ENCODE data around the gene QPCT.
A peak's percentile ranks its signal among the peaks of the same experiment; 100 is the strongest.

Gene QPCT

DNA sequence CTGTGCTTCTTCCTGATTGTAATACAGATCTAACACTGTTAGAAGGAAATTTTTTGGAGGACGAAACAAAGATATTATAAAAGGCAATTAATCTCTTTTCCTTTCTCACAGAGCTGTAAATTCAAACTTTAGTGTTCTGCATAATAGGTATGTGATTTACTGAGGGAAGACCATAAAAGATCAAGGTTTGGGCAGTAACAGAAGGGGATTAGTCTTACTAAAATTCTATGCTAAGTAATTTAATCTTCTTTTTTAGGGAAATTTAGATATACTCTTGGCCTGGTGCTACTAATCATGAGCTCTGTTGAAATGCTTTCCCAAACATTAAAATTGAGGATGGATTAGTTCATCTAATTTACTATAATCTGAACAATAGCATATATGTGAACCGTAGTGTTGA is 8.8 kb upstream of the QPCT start:
- TF ChIP-seq, protein P1, sequence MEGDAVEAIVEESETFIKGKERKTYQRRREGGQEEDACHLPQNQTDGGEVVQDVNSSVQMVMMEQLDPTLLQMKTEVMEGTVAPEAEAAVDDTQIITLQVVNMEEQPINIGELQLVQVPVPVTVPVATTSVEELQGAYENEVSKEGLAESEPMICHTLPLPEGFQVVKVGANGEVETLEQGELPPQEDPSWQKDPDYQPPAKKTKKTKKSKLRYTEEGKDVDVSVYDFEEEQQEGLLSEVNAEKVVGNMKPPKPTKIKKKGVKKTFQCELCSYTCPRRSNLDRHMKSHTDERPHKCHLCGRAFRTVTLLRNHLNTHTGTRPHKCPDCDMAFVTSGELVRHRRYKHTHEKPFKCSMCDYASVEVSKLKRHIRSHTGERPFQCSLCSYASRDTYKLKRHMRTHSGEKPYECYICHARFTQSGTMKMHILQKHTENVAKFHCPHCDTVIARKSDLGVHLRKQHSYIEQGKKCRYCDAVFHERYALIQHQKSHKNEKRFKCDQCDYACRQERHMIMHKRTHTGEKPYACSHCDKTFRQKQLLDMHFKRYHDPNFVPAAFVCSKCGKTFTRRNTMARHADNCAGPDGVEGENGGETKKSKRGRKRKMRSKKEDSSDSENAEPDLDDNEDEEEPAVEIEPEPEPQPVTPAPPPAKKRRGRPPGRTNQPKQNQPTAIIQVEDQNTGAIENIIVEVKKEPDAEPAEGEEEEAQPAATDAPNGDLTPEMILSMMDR (IDR thresholded peaks at IDR 0.05; ENCODE audit: unreplicated experiment in 3 of 3): no peak
- Mint-ChIP-seq H3K4me1 (peaks cover 21% of the 10 kb centered on the region), H3K36me3 (ENCODE audit: low read depth) (no peaks in the 10 kb centered on the region), H3K27me3 (ENCODE audit: low read depth) (peaks cover 11% of the 10 kb centered on the region), H3K4me3 (no peak overlapping the region), H3K27ac (no peak overlapping the region), H3K9me3 (no peaks in the 10 kb centered on the region)

DNA sequence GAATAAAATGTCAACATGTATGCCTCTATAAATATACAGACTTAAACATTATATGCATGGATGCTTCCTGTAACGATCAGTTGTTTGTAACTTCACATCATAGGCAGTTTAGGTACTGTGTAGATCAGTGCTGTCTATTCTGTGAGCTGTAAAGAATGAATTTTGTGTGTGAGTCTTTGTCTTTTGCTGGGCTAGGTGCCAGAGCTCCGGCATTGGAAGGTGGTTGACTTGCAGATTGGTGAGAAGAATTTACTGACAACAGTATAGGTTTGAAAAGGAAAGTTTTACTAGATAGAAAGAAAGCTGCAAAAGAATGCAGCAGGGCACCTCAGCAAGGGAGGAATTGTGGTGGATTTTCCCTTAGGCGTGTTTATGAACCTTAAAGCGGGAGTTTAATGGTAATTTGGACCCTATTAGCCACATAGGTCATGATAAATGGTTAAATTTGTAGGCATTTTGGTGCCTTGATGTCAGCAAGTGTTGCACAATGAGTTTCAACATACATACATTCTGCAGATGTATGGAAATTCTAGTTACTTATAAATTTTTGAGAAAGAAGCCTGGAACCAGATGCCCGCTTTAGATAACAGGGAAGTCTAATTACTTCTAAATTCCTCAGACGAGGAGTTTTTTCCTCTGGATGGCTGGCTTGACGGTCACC is 6.7 kb upstream of the QPCT start:
- Mint-ChIP-seq H3K4me3 (no peak overlapping the region), H3K27me3 (ENCODE audit: low read depth) (no peaks in the 10 kb centered on the region), H3K9me3 (no peaks in the 10 kb centered on the region), H3K27ac (no peak overlapping the region), H3K36me3 (ENCODE audit: low read depth) (no peaks in the 10 kb centered on the region), H3K4me1 (peaks cover 28% of the 10 kb centered on the region)
- TF ChIP-seq, protein P1 (IDR thresholded peaks at IDR 0.05; ENCODE audit: unreplicated experiment in 3 of 3): no peak

DNA sequence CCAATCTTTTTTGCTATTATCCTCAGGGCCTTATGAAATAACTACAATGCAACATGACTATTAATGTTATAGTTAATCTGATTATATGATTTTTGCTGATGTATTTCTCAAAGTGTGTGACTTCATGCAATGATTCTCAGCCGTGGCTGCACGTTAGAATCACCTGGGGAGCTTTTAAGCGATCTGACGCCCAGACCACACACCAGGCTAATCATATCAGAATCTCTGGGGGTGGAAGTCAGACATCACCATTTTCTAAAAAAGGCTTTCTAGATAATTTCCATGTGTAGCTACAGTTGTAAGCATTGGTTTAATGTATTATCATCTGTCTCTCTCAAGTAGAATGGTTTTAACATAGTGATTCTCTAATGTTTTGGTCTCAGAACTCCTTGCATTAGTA is 5.5 kb upstream of the QPCT start:
- Mint-ChIP-seq H3K4me1 (peaks cover 38% of the 10 kb centered on the region), H3K4me3 (no peak overlapping the region), H3K27ac (no peak overlapping the region), H3K36me3 (ENCODE audit: low read depth) (no peaks in the 10 kb centered on the region), H3K27me3 (ENCODE audit: low read depth) (no peaks in the 10 kb centered on the region), H3K9me3 (no peaks in the 10 kb centered on the region)
- TF ChIP-seq, protein P1 (IDR thresholded peaks at IDR 0.05; ENCODE audit: unreplicated experiment in 3 of 3): no peak

DNA sequence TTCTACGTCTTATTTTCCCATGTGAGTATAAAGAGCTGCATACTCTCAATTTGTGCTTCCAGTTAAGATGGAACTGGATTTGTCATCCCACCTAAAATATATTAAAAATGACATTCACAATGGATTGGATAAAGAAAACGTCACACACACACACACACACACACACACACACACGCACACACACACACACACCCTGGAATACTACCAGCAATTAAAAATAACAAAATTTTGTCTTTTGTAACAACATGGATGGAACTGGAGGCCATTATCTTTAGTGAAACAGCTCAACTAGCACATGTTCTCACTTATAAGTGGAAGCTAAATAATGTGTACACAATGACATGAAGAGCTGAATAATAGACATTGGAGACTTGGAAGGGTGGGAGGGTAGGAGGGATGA is 3.8 kb upstream of the QPCT start:
- no peaks in the 10 kb centered on the region for H3K27me3 Mint-ChIP-seq (ENCODE audit: low read depth)
- H3K4me3 Mint-ChIP-seq: no peak overlapping the region
- H3K9me3 Mint-ChIP-seq: no peaks in the 10 kb centered on the region
- no peak overlapping the region for H3K27ac Mint-ChIP-seq
- H3K36me3 Mint-ChIP-seq (ENCODE audit: low read depth): no peaks in the 10 kb centered on the region
- TF ChIP-seq, protein P1 (IDR thresholded peaks at IDR 0.05; ENCODE audit: unreplicated experiment in 3 of 3): no peak
- H3K4me1 Mint-ChIP-seq: peaks cover 34% of the 10 kb centered on the region

DNA sequence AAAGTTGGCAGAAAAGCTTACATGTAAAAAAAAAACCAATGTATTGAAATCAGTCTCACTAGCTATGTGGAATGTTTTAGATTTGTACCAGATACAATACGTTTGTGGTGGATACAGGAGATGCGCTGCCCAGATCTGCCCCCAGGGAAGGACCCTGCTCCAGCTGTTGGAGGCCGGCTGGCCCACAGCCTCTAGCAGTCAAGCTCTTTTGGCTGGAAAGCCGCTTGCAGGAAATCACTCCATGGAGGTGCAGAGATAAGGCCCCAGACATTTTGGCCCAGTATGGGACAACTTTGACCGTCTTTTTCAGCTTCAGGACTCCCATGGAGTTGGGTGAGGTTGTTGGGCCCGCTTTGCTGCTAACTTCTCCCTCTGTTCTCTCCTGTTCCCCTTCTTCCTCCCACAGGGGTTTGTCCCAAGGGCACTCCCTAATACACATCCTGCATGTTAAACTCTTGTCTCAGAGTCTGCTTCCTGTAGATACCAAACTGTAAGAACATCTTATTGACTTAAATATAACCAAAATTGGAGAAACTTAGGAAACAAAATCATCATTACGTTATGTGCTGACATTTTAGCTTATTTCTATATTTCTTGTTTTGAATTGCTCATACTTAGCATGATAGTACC is 1.7 kb upstream of the QPCT start:
- TF ChIP-seq, protein P1 (IDR thresholded peaks at IDR 0.05; ENCODE audit: unreplicated experiment in 3 of 3): no peak
- Mint-ChIP-seq H3K4me1 (peaks cover 28% of the 10 kb centered on the region), H3K36me3 (ENCODE audit: low read depth) (no peaks in the 10 kb centered on the region), H3K27me3 (ENCODE audit: low read depth) (no peaks in the 10 kb centered on the region), H3K27ac (peak overlapping the region in 1 of 3 experiments; percentile 55), H3K9me3 (no peaks in the 10 kb centered on the region), H3K4me3 (no peak overlapping the region)
